Muscle layer of colon (tissue), 2 donors: ENCODE results near the gene GRAMD4.

Experiments
- H3K27ac ChIP-seq: one replicate; pipeline ENCODE4 v1.7.0; 2013; ENCODE audit warnings: low read depth, mild to moderate bottlenecking, low read length, moderate library complexity
- H3K27me3 ChIP-seq, 2 donors: one replicate each; pipeline ENCODE4 v1.7.0; 2013; ENCODE audit warnings: low read length in 2 of 2, mild to moderate bottlenecking in 2 of 2; ENCODE audit not compliant: insufficient read depth in 2 of 2, control insufficient read depth in 1 of 2
- H3K36me3 ChIP-seq: one replicate; pipeline ENCODE4 v1.7.0; 2013; ENCODE audit warnings: mild to moderate bottlenecking, low read length; ENCODE audit not compliant: insufficient read depth
- H3K4me1 ChIP-seq: one replicate; pipeline ENCODE4 v1.7.0; 2013; ENCODE audit warnings: mild to moderate bottlenecking, low read length; ENCODE audit not compliant: insufficient read depth
- H3K4me3 ChIP-seq, 2 donors: one replicate each; pipeline ENCODE4 v1.7.0; 2013; ENCODE audit warnings: low read length in 2 of 2, low read depth in 1 of 2, mild to moderate bottlenecking in 1 of 2, moderate library complexity in 1 of 2
- H3K9ac ChIP-seq: one replicate; pipeline ENCODE4 v1.7.0; 2013; ENCODE audit warnings: low read length
- H3K9me3 ChIP-seq: one replicate; pipeline ENCODE4 v1.7.0; 2013; ENCODE audit warnings: mild to moderate bottlenecking, low read length
- donor health status: abdominal sarcoma.
- donor health status: Adenocarcinoma of cecum.

The GRAMD4 gene

DNA sequence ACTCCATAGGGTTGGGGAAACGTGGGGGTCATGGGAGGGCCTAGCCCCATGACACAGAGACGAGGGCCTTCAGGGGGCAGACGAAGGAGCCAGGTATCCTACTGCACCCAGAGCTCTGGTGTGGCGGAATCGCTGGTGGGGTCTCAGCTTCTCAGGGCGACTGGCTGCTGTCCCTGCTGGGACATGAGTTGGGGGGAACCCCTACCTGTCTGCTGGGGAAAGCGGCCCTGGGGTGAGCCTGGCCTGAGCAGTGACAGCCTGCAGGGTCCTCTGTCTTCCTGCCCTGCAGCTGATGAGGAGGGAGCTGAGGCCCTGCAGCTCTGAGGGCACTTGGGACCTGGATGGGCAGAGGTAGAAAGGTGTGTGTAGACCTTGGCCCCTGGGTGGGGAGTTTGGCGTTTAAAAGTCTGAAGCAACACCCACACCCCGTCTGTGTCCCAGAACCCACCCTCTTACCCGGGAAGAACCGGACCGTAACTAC, 33.6 kb upstream of the GRAMD4 start:
- Histone ChIP-seq H3K36me3 (no peaks in the 10 kb centered on the region), H3K9ac (no peak overlapping the region), H3K27me3 (no peaks in the 10 kb centered on the region), H3K4me1 (peaks cover 14% of the 10 kb centered on the region), H3K27ac (no peak overlapping the region), H3K4me3 (no peak overlapping the region), H3K9me3 (no peaks in the 10 kb centered on the region)

- Histone ChIP-seq H3K4me1 (peaks cover 14% of the 10 kb centered on the region), H3K9ac (no peak overlapping the region), H3K4me3 (no peak overlapping the region), H3K36me3 (no peaks in the 10 kb centered on the region), H3K27me3 (no peaks in the 10 kb centered on the region), H3K9me3 (no peaks in the 10 kb centered on the region), H3K27ac (no peak overlapping the region)
These were observed 33.1 kb upstream of the GRAMD4 start for GRCh38 chr22:46587061-46587460.

DNA sequence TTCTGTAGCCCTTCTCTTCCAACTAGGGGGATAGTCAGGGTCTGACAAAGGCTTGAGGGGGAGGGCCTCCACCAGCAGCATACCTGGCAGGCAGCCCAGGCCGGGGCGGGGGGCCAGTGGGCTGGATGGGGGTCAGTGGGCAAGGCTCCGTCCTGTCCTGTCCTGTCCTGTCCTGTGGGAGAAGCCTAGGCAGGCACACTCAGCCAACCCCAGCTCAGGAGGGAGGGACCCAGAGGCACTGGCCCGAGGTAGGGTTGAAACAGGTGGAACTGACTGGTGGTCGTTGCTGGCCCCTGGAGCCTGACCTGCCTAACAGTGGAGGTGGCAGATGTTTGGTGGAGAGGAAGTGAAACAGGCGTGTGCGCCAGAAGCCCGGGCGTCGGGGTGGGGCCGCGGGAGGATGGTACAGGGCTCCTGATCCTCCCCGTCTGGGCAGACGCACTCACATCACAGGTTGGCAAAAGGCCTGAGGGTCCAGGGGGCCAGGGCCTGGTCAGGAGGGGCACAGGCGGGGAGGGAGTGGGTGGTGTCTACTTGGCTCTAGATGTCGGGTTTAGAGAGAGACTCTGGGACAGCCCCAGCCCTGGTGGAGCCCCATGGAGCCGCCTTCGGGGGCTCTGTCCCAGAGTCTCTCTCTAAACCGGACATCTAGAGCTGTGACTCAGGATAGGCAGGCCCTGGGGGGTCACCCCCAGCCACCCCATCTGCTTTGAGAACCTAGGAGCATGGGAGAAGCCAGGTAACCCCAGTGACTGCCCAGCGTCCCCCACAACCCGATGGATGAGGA, 32.5 kb upstream of the GRAMD4 start:
- Histone ChIP-seq H3K36me3 (no peaks in the 10 kb centered on the region), H3K27ac (no peak overlapping the region), H3K9ac (no peak overlapping the region), H3K27me3 (no peaks in the 10 kb centered on the region), H3K4me3 (no peak overlapping the region), H3K9me3 (no peaks in the 10 kb centered on the region), H3K4me1 (peaks cover 14% of the 10 kb centered on the region)

DNA sequence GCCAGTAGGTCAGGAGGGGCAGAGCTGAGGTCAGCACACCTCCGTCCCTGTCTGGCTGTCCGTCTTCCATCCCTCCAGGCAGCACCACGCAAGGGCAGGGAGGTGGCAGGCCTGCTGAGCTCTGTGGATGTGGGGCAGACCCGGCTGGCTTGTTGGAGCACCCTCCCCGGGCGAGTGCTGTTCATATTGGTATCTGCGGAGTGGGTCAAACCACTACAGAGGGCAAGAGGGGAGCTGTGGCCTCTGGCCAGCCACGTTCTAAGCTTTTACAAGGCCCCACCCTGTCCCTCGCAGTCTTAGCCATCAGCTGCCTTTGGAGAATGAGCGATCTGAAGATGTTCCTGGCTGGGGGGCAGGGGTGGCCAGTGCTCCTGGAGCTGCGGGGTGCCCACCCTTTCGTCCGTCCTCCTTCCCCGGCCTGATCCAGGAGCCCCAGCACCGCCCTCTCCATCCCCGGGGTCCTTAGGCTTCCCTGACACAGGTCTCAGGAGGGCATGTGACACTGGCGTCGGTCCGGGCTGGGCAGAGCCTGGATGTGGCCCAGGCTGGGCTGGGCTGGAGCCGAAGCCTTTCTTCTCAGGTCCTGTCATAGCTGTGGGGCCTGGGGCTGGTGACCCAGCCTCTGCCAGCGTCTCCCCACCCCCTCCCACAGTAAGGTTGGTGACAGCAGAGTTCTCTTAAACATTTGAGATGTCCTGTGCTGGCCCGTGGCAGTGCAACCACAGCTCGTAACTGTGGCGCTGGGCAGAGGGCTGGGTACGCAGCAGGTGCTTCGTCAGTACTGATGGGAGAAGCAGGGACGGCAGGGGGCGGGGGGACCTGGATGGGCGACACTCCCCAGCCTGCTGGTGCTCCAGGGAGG, 31.7 kb upstream of the GRAMD4 start:
- no peak overlapping the region for H3K27ac ChIP-seq
- H3K4me3 ChIP-seq: no peak overlapping the region

DNA sequence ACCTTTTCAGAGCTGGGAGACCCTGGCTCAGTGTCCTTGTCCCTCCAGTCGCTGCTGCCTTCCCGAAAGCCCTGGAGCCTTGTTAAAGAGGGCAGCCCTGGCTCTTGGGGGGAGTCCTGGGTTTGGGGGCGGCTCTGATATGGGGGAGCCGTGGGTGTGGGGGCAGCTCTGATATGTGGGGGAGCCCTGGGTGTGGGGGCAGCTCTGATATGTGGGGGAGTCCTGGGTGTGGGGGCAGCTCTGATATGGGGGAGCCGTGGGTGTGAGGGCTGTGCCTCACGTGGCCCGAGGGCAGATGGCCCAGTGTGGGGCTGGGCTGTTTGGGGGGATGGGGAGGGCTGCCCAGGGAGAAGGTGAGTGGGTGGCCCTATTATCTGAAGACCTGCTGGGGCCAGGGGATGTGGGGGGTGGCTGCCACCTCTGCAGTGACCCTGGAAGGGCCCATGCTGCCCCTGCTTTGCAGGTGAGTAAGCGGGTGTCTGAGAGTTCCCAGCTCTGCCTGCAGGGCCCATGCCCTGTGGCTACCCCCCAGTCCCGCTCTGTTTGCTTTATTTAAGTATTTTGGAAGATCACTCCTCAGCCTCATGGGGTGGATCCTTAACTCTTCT, 30.9 kb upstream of the GRAMD4 start:
- Histone ChIP-seq H3K4me1 (peaks cover 13% of the 10 kb centered on the region), H3K9me3 (no peaks in the 10 kb centered on the region), H3K27ac (no peak overlapping the region), H3K27me3 (no peaks in the 10 kb centered on the region), H3K4me3 (no peak overlapping the region), H3K9ac (no peak overlapping the region), H3K36me3 (no peaks in the 10 kb centered on the region)

More for the DNA sequence above, 31.7 kb upstream of the GRAMD4 start:
- no peaks in the 10 kb centered on the region for H3K9me3 ChIP-seq
- H3K36me3 ChIP-seq: no peaks in the 10 kb centered on the region
- H3K9ac ChIP-seq: no peak overlapping the region
- H3K27me3 ChIP-seq: no peaks in the 10 kb centered on the region
- peaks cover 14% of the 10 kb centered on the region for H3K4me1 ChIP-seq

- Histone ChIP-seq H3K36me3 (no peaks in the 10 kb centered on the region), H3K4me3 (no peak overlapping the region), H3K9me3 (no peaks in the 10 kb centered on the region), H3K4me1 (peaks cover 7% of the 10 kb centered on the region), H3K27me3 (no peaks in the 10 kb centered on the region), H3K27ac (no peak overlapping the region), H3K9ac (no peak overlapping the region)
These were observed 30.3 kb upstream of the GRAMD4 start for GRCh38 chr22:46589871-46590271.

DNA sequence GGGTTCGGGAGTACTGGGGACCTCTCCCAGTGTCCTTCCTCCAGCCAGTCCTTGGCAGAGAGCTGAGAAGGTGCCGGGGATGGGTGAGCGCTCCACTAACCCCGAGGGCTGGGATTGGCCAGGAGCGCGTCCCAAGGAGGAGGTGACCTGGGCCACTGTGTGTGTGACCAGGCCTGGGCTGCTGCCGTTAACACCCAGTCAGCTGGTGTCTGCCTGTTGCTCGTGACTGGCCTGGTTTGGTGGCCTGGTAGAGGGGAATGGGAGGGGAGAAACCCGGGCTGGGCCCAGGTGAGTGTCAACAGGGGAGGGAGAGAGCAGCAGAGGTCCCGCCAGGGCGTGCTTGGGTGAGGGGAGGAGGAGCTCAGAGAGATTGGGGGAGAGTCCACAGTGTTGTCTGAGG, 29.9 kb upstream of the GRAMD4 start:
- Histone ChIP-seq H3K36me3 (no peaks in the 10 kb centered on the region), H3K4me1 (peaks cover 7% of the 10 kb centered on the region), H3K9ac (no peak overlapping the region), H3K27me3 (no peaks in the 10 kb centered on the region), H3K4me3 (no peak overlapping the region), H3K9me3 (no peaks in the 10 kb centered on the region), H3K27ac (no peak overlapping the region)

GRCh38 chr22:46591930-46592329, 28.3 kb upstream of the GRAMD4 start:
- no peak overlapping the region for H3K27ac ChIP-seq
- no peaks in the 10 kb centered on the region for H3K36me3 ChIP-seq
- no peak overlapping the region for H3K9ac ChIP-seq
- no peak overlapping the region for H3K4me3 ChIP-seq
- H3K27me3 ChIP-seq: no peaks in the 10 kb centered on the region
- no peaks in the 10 kb centered on the region for H3K9me3 ChIP-seq
- H3K4me1 ChIP-seq: peaks cover 7% of the 10 kb centered on the region

GRCh38 chr22:46592390-46592872, 27.8 kb upstream of the GRAMD4 start:
- H3K9ac ChIP-seq: no peak overlapping the region
- H3K27ac ChIP-seq: no peak overlapping the region
- H3K36me3 ChIP-seq: no peaks in the 10 kb centered on the region
- peaks cover 5% of the 10 kb centered on the region for H3K4me1 ChIP-seq
- peak overlapping the region in 1 of 2 donors; percentile 13 for H3K4me3 ChIP-seq
- H3K9me3 ChIP-seq: no peaks in the 10 kb centered on the region
- H3K27me3 ChIP-seq: no peaks in the 10 kb centered on the region

- no peak overlapping the region for H3K9ac ChIP-seq
- no peaks in the 10 kb centered on the region for H3K36me3 ChIP-seq
- H3K27me3 ChIP-seq: no peaks in the 10 kb centered on the region
- peaks cover 5% of the 10 kb centered on the region for H3K4me1 ChIP-seq
- H3K9me3 ChIP-seq: no peaks in the 10 kb centered on the region
- no peak overlapping the region for H3K4me3 ChIP-seq
- H3K27ac ChIP-seq: no peak overlapping the region
These were observed 26.9 kb upstream of the GRAMD4 start for GRCh38 chr22:46593211-46593681.
